Measurements from ENCODE around the gene DOCK1. TPM values are rescaled to one million over a fixed set of nuclear protein-coding genes. Genes with fewer than 3 reads are reported as not detected.

DOCK1 gene
- total RNA-seq, 1 donor from 2014 or later: 25.8 TPM

DNA sequence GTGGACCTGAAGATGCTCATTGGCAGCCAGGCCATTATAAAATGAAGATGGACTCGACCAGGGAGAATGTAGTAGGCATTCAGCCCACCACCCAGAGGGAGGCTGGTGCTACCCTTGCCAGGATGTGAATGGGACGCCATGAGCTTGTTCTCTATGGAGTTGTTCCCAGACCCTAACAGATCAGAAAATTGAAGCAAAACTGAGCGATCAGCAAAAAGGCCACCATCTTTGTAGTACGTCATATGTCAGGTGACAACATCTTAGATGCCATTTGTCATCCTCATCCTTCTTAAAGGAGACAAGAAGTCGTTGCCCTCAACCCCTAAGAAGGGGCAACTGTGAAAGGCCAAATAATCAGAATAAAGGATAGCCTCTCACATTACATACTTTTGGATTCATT lies 61.7 kb downstream of the DOCK1 start:
- intact Hi-C loops (cut with DNase I): loop anchor here (5.0 kb wide), 1 partner anchor 60 kb away; the partner anchor contains the start of gene DOCK1
- Histone ChIP-seq H3K27me3 (no peaks in the 10 kb centered on the region), H3K4me3 (no peak overlapping the region), H3K9me3 (no peaks in the 10 kb centered on the region), H3K4me1 (no peaks in the 10 kb centered on the region), H3K27ac (no peak overlapping the region), H3K36me3 (peaks cover 0 to 7% of the 10 kb centered on the region in 2 donors)
- no peak for DNase-seq (ENCODE audit: low spot score in 2 of 2)
- TF ChIP-seq, protein P1, sequence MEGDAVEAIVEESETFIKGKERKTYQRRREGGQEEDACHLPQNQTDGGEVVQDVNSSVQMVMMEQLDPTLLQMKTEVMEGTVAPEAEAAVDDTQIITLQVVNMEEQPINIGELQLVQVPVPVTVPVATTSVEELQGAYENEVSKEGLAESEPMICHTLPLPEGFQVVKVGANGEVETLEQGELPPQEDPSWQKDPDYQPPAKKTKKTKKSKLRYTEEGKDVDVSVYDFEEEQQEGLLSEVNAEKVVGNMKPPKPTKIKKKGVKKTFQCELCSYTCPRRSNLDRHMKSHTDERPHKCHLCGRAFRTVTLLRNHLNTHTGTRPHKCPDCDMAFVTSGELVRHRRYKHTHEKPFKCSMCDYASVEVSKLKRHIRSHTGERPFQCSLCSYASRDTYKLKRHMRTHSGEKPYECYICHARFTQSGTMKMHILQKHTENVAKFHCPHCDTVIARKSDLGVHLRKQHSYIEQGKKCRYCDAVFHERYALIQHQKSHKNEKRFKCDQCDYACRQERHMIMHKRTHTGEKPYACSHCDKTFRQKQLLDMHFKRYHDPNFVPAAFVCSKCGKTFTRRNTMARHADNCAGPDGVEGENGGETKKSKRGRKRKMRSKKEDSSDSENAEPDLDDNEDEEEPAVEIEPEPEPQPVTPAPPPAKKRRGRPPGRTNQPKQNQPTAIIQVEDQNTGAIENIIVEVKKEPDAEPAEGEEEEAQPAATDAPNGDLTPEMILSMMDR (IDR thresholded peaks at IDR 0.05): no peak

DNA sequence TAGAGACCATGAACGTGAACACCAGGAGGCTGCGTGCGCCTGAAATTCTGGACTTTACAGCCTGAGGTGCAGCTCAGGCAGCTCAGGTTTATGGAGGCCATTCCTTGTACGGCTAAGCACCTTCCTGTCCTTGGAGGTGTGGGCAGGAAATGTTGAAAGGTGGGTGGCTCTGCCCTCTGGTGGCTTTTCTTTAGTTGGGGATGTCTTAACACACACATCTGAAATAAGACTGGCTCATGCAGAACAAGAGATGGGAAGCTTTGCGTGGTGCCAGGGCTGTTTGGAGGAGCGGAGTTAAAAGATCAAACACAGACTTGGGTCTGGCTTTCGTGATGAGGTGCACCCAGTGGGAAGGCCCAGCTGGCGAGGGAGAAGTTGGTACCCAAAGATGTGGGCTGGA lies 64.1 kb downstream of the DOCK1 start:
- H3K4me3 ChIP-seq: no peak overlapping the region
- no peak for DNase-seq (ENCODE audit: low spot score in 2 of 2)
- intact Hi-C loops (cut with DNase I): loop anchor here (5.0 kb wide), 1 partner anchor 62 kb away; the partner anchor contains the start of gene DOCK1

DNA sequence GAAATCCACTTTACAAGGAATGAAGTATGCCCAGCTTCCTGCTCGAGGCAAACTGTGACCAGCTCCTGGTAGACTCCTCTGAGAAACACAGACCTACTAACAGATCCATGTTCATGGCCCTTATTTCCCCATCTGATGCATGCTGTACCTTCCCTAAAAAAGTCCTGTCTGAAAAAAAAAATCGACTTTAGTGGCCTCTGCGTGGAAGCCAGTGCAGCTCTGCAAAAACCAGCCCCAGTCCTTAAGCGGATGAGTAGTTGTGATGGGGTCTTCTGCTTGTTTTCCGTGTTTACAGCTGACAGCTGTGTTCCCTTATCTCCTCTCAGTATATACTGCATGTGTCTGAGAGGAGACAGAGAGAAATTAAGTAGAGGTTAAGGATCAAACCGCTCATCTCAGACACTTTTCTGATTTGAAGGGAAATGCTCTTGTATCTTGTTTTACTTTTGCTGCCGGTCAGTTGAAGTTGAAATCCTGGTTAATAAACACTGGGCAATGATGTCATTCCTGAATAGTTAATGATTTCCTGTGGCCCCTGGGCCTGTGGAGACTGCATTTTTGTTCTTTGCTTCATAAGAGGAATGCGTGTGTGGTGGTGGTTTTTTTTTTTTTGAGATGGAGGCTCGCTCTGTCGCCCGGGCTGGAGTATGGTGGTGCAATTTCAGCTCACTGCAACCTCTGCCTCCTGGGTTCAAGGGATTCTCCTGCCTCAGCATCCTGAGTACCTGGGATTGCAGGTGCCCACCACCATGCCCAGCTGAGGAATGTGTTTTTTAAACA lies 67.6 kb downstream of the DOCK1 start:
- DNase-seq (ENCODE audit: low spot score in 2 of 2): no peak
- Histone ChIP-seq H3K27me3 (no peaks in the 10 kb centered on the region), H3K4me1 (peaks cover 0 to 2% of the 10 kb centered on the region in 2 donors), H3K9me3 (no peaks in the 10 kb centered on the region), H3K27ac (peak overlapping the region in 1 of 2 donors; percentile 14), H3K36me3 (peaks cover 4 to 23% of the 10 kb centered on the region in 2 donors), H3K4me3 (no peak overlapping the region)
- intact Hi-C loops (cut with DNase I): no loop called here
- TF ChIP-seq, protein P1 (IDR thresholded peaks at IDR 0.05): no peak

More for the DNA sequence above, 64.1 kb downstream of the DOCK1 start:
- Histone ChIP-seq H3K4me1 (peaks cover 0 to 2% of the 10 kb centered on the region in 2 donors), H3K27ac (no peak overlapping the region), H3K27me3 (no peaks in the 10 kb centered on the region), H3K36me3 (peaks cover 0 to 10% of the 10 kb centered on the region in 2 donors), H3K9me3 (no peaks in the 10 kb centered on the region)
- TF ChIP-seq, protein P1 (IDR thresholded peaks at IDR 0.05): no peak

DNA sequence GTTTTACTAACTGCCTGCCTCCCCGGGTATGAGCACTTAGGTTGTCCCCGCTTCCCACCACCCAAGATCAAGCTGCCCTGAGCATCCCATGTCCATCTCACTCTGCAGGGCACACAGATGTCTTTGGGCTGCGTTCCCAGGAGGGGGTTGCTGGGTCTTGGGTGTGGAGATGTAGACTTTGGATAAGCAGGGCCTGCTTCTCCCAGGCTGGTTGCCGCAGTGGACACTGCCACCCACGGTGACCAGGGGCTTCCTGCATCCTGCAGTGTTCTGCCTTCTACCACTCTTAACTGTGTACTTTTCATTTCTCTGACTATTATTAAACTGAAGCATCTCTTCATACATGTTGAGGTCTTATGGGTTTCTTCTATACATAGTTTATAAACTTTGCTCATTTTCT lies 70.0 kb downstream of the DOCK1 start:
- Histone ChIP-seq H3K9me3 (no peaks in the 10 kb centered on the region), H3K4me1 (peaks cover 0 to 2% of the 10 kb centered on the region in 2 donors), H3K36me3 (peaks cover 10 to 28% of the 10 kb centered on the region in 2 donors)

DNA sequence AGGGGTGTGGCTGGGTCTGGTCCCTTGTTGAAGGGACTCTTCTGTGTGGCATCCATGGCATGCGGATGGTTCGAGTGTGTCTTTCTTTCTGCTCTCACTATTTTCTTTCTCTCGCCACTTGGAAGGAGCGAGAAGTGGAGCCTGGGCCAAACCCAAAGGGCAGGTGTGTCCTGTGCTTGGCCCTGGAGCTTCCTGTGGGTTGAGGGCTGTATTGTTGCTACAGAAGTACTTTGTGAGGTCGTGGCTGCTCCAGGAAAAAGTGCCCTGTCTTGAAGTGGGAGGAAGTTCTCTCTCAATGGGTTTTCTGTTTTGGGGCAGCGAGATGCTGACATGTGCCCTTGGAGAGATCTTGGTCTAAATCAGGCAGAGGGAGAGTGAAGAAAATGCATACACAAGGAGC lies 72.0 kb downstream of the DOCK1 start:
- Histone ChIP-seq H3K36me3 (peaks cover 10 to 28% of the 10 kb centered on the region in 2 donors), H3K4me1 (peaks cover 0 to 2% of the 10 kb centered on the region in 2 donors), H3K27ac (no peak overlapping the region), H3K27me3 (no peaks in the 10 kb centered on the region), H3K4me3 (no peak overlapping the region), H3K9me3 (no peaks in the 10 kb centered on the region)
- TF ChIP-seq, protein P1 (IDR thresholded peaks at IDR 0.05): no peak
- intact Hi-C loops (cut with DNase I): no loop called here
- DNase-seq (ENCODE audit: low spot score in 2 of 2): no peak

More for the DNA sequence above, 70.0 kb downstream of the DOCK1 start:
- Histone ChIP-seq H3K4me3 (no peak overlapping the region), H3K27me3 (no peaks in the 10 kb centered on the region), H3K27ac (no peak overlapping the region)
- no peak for DNase-seq (ENCODE audit: low spot score in 2 of 2)
- TF ChIP-seq, protein P1 (IDR thresholded peaks at IDR 0.05): no peak
- intact Hi-C loops (cut with DNase I): no loop called here
